Measurements from ENCODE around the gene FOS. TPM values are rescaled to one million over a fixed set of nuclear protein-coding genes. Genes with fewer than 3 reads are reported as not detected.

Gene FOS
- total RNA-seq, 2 donors from 2014 or later, result 232 to 555 TPM

GRCh38 chr14:75275598-75275997, 3.0 kb upstream of the FOS start:
- peak overlapping the region; percentile 99 to 100 for H3K27ac ChIP-seq
- H3K4me1 ChIP-seq, result peaks cover 2 to 43% of the 10 kb centered on the region in 2 donors
- no peak for DNase-seq (ENCODE audit: low spot score)
- H3K27me3 ChIP-seq, result no peaks in the 10 kb centered on the region
- TF ChIP-seq, protein P1, sequence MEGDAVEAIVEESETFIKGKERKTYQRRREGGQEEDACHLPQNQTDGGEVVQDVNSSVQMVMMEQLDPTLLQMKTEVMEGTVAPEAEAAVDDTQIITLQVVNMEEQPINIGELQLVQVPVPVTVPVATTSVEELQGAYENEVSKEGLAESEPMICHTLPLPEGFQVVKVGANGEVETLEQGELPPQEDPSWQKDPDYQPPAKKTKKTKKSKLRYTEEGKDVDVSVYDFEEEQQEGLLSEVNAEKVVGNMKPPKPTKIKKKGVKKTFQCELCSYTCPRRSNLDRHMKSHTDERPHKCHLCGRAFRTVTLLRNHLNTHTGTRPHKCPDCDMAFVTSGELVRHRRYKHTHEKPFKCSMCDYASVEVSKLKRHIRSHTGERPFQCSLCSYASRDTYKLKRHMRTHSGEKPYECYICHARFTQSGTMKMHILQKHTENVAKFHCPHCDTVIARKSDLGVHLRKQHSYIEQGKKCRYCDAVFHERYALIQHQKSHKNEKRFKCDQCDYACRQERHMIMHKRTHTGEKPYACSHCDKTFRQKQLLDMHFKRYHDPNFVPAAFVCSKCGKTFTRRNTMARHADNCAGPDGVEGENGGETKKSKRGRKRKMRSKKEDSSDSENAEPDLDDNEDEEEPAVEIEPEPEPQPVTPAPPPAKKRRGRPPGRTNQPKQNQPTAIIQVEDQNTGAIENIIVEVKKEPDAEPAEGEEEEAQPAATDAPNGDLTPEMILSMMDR (IDR thresholded peaks at IDR 0.05), result no peak
- H3K4me3 ChIP-seq, result no peak overlapping the region
- peaks cover 19% of the 10 kb centered on the region for H3K36me3 ChIP-seq
- no peaks in the 10 kb centered on the region for H3K9me3 ChIP-seq

- H3K4me3 ChIP-seq, result peak overlapping the region; percentile 89 to 97
- peak; percentile 99 for DNase-seq (ENCODE audit: low spot score)
- H3K27ac ChIP-seq, result peak overlapping the region; percentile 99 to 100
- TF ChIP-seq, protein P1 (IDR thresholded peaks at IDR 0.05), result no peak
- H3K4me1 ChIP-seq, result peaks cover 2 to 52% of the 10 kb centered on the region in 2 donors
- H3K36me3 ChIP-seq, result peaks cover 35% of the 10 kb centered on the region
- H3K27me3 ChIP-seq, result no peaks in the 10 kb centered on the region
- H3K9me3 ChIP-seq, result no peaks in the 10 kb centered on the region
These were observed 1.4 kb upstream of the FOS start for GRCh38 chr14:75277008-75277814.

GRCh38 chr14:75277815-75278421, 710 bp upstream of the FOS start:
- H3K4me1 ChIP-seq, result peaks cover 2 to 50% of the 10 kb centered on the region in 2 donors

DNA sequence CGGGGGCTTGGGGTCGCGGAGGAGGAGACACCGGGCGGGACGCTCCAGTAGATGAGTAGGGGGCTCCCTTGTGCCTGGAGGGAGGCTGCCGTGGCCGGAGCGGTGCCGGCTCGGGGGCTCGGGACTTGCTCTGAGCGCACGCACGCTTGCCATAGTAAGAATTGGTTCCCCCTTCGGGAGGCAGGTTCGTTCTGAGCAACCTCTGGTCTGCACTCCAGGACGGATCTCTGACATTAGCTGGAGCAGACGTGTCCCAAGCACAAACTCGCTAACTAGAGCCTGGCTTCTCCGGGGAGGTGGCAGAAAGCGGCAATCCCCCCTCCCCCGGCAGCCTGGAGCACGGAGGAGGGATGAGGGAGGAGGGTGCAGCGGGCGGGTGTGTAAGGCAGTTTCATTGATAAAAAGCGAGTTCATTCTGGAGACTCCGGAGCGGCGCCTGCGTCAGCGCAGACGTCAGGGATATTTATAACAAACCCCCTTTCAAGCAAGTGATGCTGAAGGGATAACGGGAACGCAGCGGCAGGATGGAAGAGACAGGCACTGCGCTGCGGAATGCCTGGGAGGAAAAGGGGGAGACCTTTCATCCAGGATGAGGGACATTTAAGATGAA, 630 bp downstream of the FOS start:
- peak overlapping the region; percentile 99 to 100 for H3K27ac ChIP-seq
- no peaks in the 10 kb centered on the region for H3K9me3 ChIP-seq
- TF ChIP-seq, protein P1 (IDR thresholded peaks at IDR 0.05), result no peak
- H3K4me3 ChIP-seq, result peak overlapping the region; percentile 89 to 97
- peak; percentile 83 for DNase-seq (ENCODE audit: low spot score)
- H3K36me3 ChIP-seq, result peaks cover 40% of the 10 kb centered on the region
- no peaks in the 10 kb centered on the region for H3K27me3 ChIP-seq
- peaks cover 2 to 36% of the 10 kb centered on the region in 2 donors for H3K4me1 ChIP-seq

More at GRCh38 chr14:75277815-75278421, 710 bp upstream of the FOS start:
- peaks cover 40% of the 10 kb centered on the region for H3K36me3 ChIP-seq
- H3K27me3 ChIP-seq, result no peaks in the 10 kb centered on the region
- peak overlapping the region; percentile 89 to 97 for H3K4me3 ChIP-seq
- no peaks in the 10 kb centered on the region for H3K9me3 ChIP-seq
- TF ChIP-seq, protein P1 (IDR thresholded peaks at IDR 0.05), result no peak
- DNase-seq (ENCODE audit: low spot score), result no peak
- H3K27ac ChIP-seq, result peak overlapping the region; percentile 99 to 100

GRCh38 chr14:75279763-75280290, 1.2 kb downstream of the FOS start:
- DNase-seq (ENCODE audit: low spot score), result no peak
- H3K4me1 ChIP-seq, result peaks cover 2 to 33% of the 10 kb centered on the region in 2 donors

More at GRCh38 chr14:75279763-75280290, 1.2 kb downstream of the FOS start:
- Histone ChIP-seq H3K4me3 (peak overlapping the region; percentile 89 to 97), H3K9me3 (no peaks in the 10 kb centered on the region), H3K36me3 (peaks cover 40% of the 10 kb centered on the region), H3K27me3 (no peaks in the 10 kb centered on the region), H3K27ac (peak overlapping the region; percentile 99 to 100)
- TF ChIP-seq, protein P1 (IDR thresholded peaks at IDR 0.05), result no peak
